T-helper 1 cell treated with Interleukin-12 subunit alpha and Interleukin-12 subunit beta and Interleukin-4 antibody, amounts not matched to agents 30 μg/mL and 1 μg/mL, for 36 hours (primary cell): ENCODE results near the gene HSD17B2.
"Not testable (repeated sequence)": the region's sequence is repeated elsewhere in the genome, so short reads cannot be mapped to it uniquely, and the experiment has no call there.

Source experiments
- H3K27ac Mint-ChIP-seq: one replicate; pipeline ENCODE4 v1.8.0; 2021; ENCODE audit warnings: mild to moderate bottlenecking, mixed read lengths
- H3K27me3 Mint-ChIP-seq: one replicate; pipeline ENCODE4 v1.8.0; 2021; ENCODE audit warnings: low read depth, mixed read lengths
- H3K36me3 Mint-ChIP-seq: one replicate; pipeline ENCODE4 v1.8.0; 2021; ENCODE audit warnings: low read depth, mixed read lengths
- H3K4me1 Mint-ChIP-seq: one replicate; pipeline ENCODE4 v1.8.0; 2021; ENCODE audit warnings: low read depth, mixed read lengths
- H3K4me3 Mint-ChIP-seq: one replicate; pipeline ENCODE4 v1.8.0; 2021; ENCODE audit warnings: mild to moderate bottlenecking, moderate library complexity, mixed read lengths
- H3K9me3 Mint-ChIP-seq: one replicate; pipeline ENCODE4 v1.8.0; 2021; ENCODE audit warnings: mixed read lengths

Gene HSD17B2

GRCh38 chr16:82134846-82135245 lies 99.8 kb downstream of the HSD17B2 start:
- Mint-ChIP-seq H3K27ac (no peak overlapping the region), H3K9me3 (no peaks in the 10 kb centered on the region), H3K4me3 (no peak overlapping the region), H3K36me3 (peaks cover 7% of the 10 kb centered on the region), H3K4me1 (peaks cover 15% of the 10 kb centered on the region), H3K27me3 (no peaks in the 10 kb centered on the region)

- peaks cover 7% of the 10 kb centered on the region for H3K36me3 Mint-ChIP-seq
- no peak overlapping the region for H3K4me3 Mint-ChIP-seq
Observed at GRCh38 chr16:82135844-82136243, 100.8 kb downstream of the HSD17B2 start.

GRCh38 chr16:82136956-82137821 lies 102.1 kb downstream of the HSD17B2 start:
- Mint-ChIP-seq H3K36me3 (peaks cover 9% of the 10 kb centered on the region), H3K27ac (no peak overlapping the region), H3K4me3 (no peak overlapping the region), H3K27me3 (no peaks in the 10 kb centered on the region), H3K9me3 (no peaks in the 10 kb centered on the region), H3K4me1 (peaks cover 15% of the 10 kb centered on the region)

More at GRCh38 chr16:82135844-82136243, 100.8 kb downstream of the HSD17B2 start:
- H3K27me3 Mint-ChIP-seq, result no peaks in the 10 kb centered on the region
- peaks cover 15% of the 10 kb centered on the region for H3K4me1 Mint-ChIP-seq
- H3K27ac Mint-ChIP-seq, result no peak overlapping the region
- no peaks in the 10 kb centered on the region for H3K9me3 Mint-ChIP-seq

DNA sequence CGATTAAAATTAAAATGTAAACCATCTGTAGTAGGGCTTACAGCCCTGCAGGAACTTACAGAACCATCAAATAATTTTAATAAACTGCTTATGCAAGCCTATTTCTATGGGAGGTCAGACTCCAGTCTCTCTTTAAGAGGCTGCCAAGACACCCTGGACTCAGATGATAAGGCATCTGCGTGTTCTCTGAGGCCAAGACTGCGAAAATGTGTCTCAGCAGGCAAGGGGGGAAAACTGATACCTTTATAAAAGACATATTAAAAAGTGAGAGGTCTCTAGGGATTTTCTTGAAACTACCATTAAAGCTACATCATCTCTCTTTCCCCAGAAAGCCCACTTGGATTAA lies 102.7 kb downstream of the HSD17B2 start:
- Mint-ChIP-seq H3K9me3 (no peaks in the 10 kb centered on the region), H3K36me3 (peaks cover 9% of the 10 kb centered on the region), H3K4me1 (peaks cover 15% of the 10 kb centered on the region), H3K4me3 (no peak overlapping the region), H3K27me3 (no peaks in the 10 kb centered on the region), H3K27ac (no peak overlapping the region)

DNA sequence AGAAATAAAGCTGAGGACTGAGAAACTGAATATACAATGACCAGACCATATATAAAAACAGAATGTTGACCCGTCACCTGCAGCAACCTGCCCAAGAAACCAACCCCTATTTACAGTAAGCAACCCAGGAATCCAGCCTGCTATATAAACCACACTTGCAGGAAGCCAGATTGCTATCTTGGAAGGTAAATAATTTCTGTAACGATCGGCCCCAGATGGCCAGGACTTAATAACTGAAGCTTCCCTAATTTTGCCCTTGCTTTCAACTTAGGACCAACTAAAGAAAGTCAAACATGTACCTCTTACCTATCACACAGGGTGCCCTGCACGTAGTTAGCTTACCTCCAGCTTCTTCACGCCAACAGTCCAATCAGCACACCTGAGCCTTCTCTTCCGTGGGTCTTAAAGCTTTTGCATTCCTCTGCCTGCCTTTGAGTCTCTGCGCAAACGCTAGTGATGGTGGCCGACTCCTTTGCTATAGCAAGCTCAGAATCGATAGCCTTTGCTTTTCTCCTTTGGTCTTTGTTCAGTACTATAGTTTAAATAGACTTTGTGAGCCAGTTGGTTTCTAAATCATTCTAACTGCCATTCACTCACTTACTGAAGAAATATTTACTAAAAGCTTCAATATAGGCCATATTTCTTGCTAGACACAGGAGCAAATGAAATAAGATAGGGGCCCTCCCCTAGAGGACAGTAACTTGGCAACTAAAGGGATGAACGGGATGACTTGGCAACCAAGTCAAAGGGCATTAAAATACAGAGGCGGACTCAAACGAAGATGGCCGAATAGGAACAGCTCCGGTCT lies 103.6 kb downstream of the HSD17B2 start:
- Mint-ChIP-seq H3K27ac (no peak overlapping the region), H3K27me3 (no peaks in the 10 kb centered on the region), H3K9me3 (no peaks in the 10 kb centered on the region), H3K4me3 (no peak overlapping the region), H3K4me1 (peaks cover 12% of the 10 kb centered on the region), H3K36me3 (peaks cover 10% of the 10 kb centered on the region)

- not testable (repeated sequence) for H3K27me3 Mint-ChIP-seq, H3K4me3 Mint-ChIP-seq, H3K4me1 Mint-ChIP-seq, H3K27ac Mint-ChIP-seq, H3K9me3 Mint-ChIP-seq
- H3K36me3 Mint-ChIP-seq, result peaks cover 10% of the 10 kb centered on the region
Observed at GRCh38 chr16:82139286-82139571, 104.2 kb downstream of the HSD17B2 start.

DNA sequence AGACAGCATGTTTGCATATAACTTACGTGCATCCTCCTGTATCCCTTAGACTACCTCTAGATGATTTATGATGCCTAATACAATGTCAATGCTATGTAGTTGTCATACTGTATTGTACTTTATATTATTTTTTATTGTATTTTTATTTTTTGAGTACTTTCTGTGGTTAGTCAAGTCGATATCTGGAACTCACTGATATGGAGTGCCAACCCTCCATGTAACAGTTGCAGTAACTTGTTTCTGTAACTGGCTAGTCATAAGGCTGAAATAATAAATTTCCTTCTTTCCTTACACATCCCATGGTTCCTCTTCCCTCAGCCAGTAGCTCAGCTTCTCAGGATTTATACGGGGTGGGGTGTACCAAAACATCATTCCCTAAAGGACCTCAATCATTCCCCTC lies 111.5 kb downstream of the HSD17B2 start:
- Mint-ChIP-seq H3K4me3 (no peak overlapping the region), H3K9me3 (no peaks in the 10 kb centered on the region), H3K4me1 (no peaks in the 10 kb centered on the region), H3K36me3 (peaks cover 14% of the 10 kb centered on the region), H3K27me3 (no peaks in the 10 kb centered on the region), H3K27ac (no peak overlapping the region)

GRCh38 chr16:82146957-82147356 lies 111.9 kb downstream of the HSD17B2 start:
- H3K27ac Mint-ChIP-seq, result no peak overlapping the region
- H3K4me1 Mint-ChIP-seq, result no peaks in the 10 kb centered on the region
- peaks cover 12% of the 10 kb centered on the region for H3K36me3 Mint-ChIP-seq
- H3K4me3 Mint-ChIP-seq, result no peak overlapping the region
- no peaks in the 10 kb centered on the region for H3K27me3 Mint-ChIP-seq
- no peaks in the 10 kb centered on the region for H3K9me3 Mint-ChIP-seq

DNA sequence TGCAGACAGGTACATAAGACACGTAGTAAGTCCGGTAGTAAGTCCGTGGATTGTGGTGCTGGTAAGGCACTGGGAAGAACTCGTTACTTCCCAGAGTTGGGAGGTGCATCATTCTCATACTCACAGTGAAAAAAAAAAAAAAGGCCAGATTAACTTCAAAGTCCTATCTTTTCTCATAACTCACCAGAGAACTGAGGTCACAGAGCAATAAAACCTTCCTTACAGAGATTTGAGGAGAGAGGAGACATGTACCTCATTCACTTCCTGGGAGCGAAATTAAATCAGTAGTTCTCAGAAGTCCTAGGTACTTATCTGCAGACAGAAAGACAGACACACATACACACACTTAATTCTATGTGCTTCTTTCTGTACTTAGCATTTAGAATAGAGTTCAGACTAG lies 112.5 kb downstream of the HSD17B2 start:
- H3K9me3 Mint-ChIP-seq, result no peaks in the 10 kb centered on the region
- H3K27me3 Mint-ChIP-seq, result no peaks in the 10 kb centered on the region
- no peak overlapping the region for H3K4me3 Mint-ChIP-seq
- peaks cover 12% of the 10 kb centered on the region for H3K36me3 Mint-ChIP-seq
- H3K4me1 Mint-ChIP-seq, result no peaks in the 10 kb centered on the region
- no peak overlapping the region for H3K27ac Mint-ChIP-seq
